GM12865 (cell line): ENCODE results near the gene TTLL8.

Experiments used
- DNase-seq: peaks from one replicate; pipeline ENCODE4 v3.0.0; 2010; ENCODE audit warnings: low read depth
- H3K4me3 ChIP-seq: 2 replicates; pipeline ENCODE4 v1.5.1; 2011; ENCODE audit warnings: mild to moderate bottlenecking, low read depth, low read length, control low read depth
- CTCF ChIP-seq: IDR thresholded peaks from 2 replicates; pipeline ENCODE4 v1.5.1; 2011; ENCODE audit warnings: low read length, control low read depth, low read depth, inconsistent platforms; ENCODE audit not compliant: insufficient read depth; ENCODE audit errors: missing control alignments

Gene TTLL8

GRCh38 chr22:50041361-50042065, 16.6 kb downstream of the TTLL8 start:
- TF ChIP-seq CTCF, result no peak
- no peak overlapping the region for H3K4me3 ChIP-seq
- no peak for DNase-seq

- no peak for TF ChIP-seq CTCF
- no peak for DNase-seq
- no peak overlapping the region for H3K4me3 ChIP-seq
Measured at GRCh38 chr22:50040717-50041116, 17.4 kb downstream of the TTLL8 start.

GRCh38 chr22:50039669-50040443, 18.2 kb downstream of the TTLL8 start:
- DNase-seq, result no peak
- TF ChIP-seq CTCF, result no peak
- H3K4me3 ChIP-seq, result no peak overlapping the region

- TF ChIP-seq CTCF, result no peak
- no peak for DNase-seq
- H3K4me3 ChIP-seq, result no peak overlapping the region
Measured at GRCh38 chr22:50035976-50036724, 21.9 kb downstream of the TTLL8 start.

GRCh38 chr22:50035131-50035881, 22.8 kb downstream of the TTLL8 start:
- no peak for DNase-seq

More at GRCh38 chr22:50035131-50035881, 22.8 kb downstream of the TTLL8 start:
- no peak for TF ChIP-seq CTCF
- no peak overlapping the region for H3K4me3 ChIP-seq
